PC-3 (cell line): ENCODE measurements around the gene HOOK2.

ENCODE experiments used
- CTCF ChIP-seq: fragments of 300-600 bp; sonication (generic); conservative IDR thresholded peaks from 2 replicates; pipeline ENCODE4 v1.5.1; 2017; ENCODE audit warnings: antibody characterized with exemption, low read depth, mild to moderate bottlenecking, low read length
- EZH2 ChIP-seq: fragments of 300-600 bp; sonication (generic); IDR thresholded peaks from one replicate; pipeline ENCODE4 v1.6.1; 2017; ENCODE audit warnings: antibody characterized with exemption, mild to moderate bottlenecking, low read length; ENCODE audit not compliant: unreplicated experiment

GRCh38 chr19:12721656-12722565, 53.4 kb downstream of the HOOK2 start:
- TF ChIP-seq CTCF (no peak), EZH2 (no peak)
